Hematopoietic multipotent progenitor cell treated with erythropoietin and hydrocortisone succinate and interleukin-3 and kit ligand, for 17 days (in vitro differentiated cells): ENCODE data around the gene EXOC3L4.
A peak's percentile ranks its signal among the peaks of the same experiment; 100 is the strongest.

Experiments used
- DNase-seq: peaks from one replicate; pipeline ENCODE4 v3.0.0-alpha.2; 2015; ENCODE audit warnings: low spot score

Gene EXOC3L4

GRCh38 chr14:103070971-103071542 lies 23.5 kb upstream of the EXOC3L4 start:
- DNase-seq = no peak

GRCh38 chr14:103071544-103072251 lies 22.8 kb upstream of the EXOC3L4 start:
- no peak for DNase-seq

- no peak for DNase-seq
These were observed 21.7 kb upstream of the EXOC3L4 start for GRCh38 chr14:103072595-103073366.

GRCh38 chr14:103073367-103073875 lies 21.1 kb upstream of the EXOC3L4 start:
- no peak for DNase-seq

GRCh38 chr14:103073876-103074728 lies 20.4 kb upstream of the EXOC3L4 start:
- no peak for DNase-seq

- DNase-seq = peak; percentile 70
These were observed 19.7 kb upstream of the EXOC3L4 start for GRCh38 chr14:103074729-103075367.

- peak; percentile 85 for DNase-seq
These were observed 16.1 kb upstream of the EXOC3L4 start for GRCh38 chr14:103078420-103078749.

- no peak for DNase-seq
These were observed 15.5 kb upstream of the EXOC3L4 start for GRCh38 chr14:103078860-103079587.

GRCh38 chr14:103081951-103082350 lies 12.6 kb upstream of the EXOC3L4 start:
- DNase-seq = no peak

- DNase-seq = no peak
These were observed 10.3 kb upstream of the EXOC3L4 start, which contains the start of gene LBHD2 for GRCh38 chr14:103084021-103084919. Gene LBHD2 (plus strand): TSS chr14:103084210. CDS start chr14:103086013, 1,803 bp downstream.

GRCh38 chr14:103085106-103086091 lies 9.1 kb upstream of the EXOC3L4 start:
- no peak for DNase-seq

- DNase-seq = no peak
These were observed 7.7 kb upstream of the EXOC3L4 start for GRCh38 chr14:103086771-103087342.

GRCh38 chr14:103087343-103087835 lies 7.1 kb upstream of the EXOC3L4 start:
- DNase-seq = no peak

- no peak for DNase-seq
These were observed 5.6 kb upstream of the EXOC3L4 start for GRCh38 chr14:103088921-103089320.

GRCh38 chr14:103089386-103090335 lies 4.9 kb upstream of the EXOC3L4 start:
- DNase-seq = no peak

GRCh38 chr14:103090481-103091020 lies 4.0 kb upstream of the EXOC3L4 start:
- DNase-seq = no peak
